Measurements from ENCODE around the gene ZFR2.
A peak's percentile ranks its signal among the peaks of the same experiment; 100 is the strongest.

The ZFR2 gene

DNA sequence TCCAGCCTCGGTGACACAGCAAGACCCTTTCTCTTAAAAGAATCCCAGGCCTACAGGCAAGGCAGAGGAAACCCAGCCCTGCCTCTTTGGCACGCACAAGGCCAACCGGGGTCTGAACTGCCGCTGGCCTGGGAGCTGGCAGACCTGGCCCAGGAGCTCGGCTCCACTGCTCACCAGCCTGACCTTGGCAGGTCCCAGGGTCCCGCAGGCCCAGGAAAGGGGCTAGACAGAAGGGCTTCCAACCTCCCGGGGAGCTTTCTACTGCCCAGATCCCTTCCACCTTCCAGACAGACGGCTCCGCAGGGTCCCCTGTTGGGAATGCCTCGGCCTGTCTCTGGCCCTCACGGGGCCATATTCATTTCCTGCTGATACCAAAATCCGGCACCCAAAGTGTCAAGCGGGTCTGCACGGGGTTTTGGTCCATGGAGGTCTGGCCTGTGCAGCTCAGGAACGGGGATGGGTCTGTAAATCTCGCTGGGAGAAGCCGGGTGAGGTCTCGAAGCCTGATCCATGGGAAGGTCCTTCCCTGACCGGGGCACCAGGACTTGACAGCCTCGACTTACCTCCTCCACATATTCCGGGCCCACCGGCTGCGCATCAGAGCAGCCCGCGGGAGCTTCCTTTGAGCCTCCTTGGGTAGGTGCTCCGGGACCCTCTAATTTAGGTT, 46.0 kb downstream of the ZFR2 start:
- TF ChIP-seq, protein P1, sequence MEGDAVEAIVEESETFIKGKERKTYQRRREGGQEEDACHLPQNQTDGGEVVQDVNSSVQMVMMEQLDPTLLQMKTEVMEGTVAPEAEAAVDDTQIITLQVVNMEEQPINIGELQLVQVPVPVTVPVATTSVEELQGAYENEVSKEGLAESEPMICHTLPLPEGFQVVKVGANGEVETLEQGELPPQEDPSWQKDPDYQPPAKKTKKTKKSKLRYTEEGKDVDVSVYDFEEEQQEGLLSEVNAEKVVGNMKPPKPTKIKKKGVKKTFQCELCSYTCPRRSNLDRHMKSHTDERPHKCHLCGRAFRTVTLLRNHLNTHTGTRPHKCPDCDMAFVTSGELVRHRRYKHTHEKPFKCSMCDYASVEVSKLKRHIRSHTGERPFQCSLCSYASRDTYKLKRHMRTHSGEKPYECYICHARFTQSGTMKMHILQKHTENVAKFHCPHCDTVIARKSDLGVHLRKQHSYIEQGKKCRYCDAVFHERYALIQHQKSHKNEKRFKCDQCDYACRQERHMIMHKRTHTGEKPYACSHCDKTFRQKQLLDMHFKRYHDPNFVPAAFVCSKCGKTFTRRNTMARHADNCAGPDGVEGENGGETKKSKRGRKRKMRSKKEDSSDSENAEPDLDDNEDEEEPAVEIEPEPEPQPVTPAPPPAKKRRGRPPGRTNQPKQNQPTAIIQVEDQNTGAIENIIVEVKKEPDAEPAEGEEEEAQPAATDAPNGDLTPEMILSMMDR (conservative IDR thresholded peaks at IDR 0.05; ENCODE audit: low read depth, low read length), result no peak
- no peak for DNase-seq (ENCODE audit: low read depth)
- no peak overlapping the region for H3K4me3 ChIP-seq (ENCODE audit: low read length)

DNA sequence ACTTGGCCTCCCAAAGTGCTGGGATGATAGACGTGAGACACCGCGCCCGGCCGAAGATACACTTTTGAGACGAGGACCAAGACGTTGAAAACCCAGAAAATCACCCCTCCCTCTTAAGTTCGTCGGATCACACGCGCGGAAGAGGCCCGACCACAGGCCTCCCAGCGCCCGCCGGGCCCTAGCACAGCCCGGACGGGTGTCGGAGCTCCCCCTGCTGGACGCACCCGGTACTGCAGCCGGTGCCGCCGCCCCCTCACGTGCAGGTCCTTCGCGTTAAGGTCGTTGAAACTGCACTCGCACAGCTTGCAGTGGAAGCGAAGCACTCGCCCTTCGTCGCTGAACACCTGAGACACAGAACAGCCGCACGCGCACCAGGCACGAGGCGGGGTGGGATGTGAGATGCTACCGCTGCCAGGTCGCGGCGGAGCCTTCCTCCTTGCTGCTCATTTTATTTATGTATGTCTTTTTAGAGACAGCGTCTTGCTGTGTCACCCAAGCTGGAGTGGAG, 46.9 kb downstream of the ZFR2 start:
- H3K4me3 ChIP-seq (ENCODE audit: low read length), result no peak overlapping the region
- no peak for DNase-seq (ENCODE audit: low read depth)
- TF ChIP-seq, protein P1 (conservative IDR thresholded peaks at IDR 0.05; ENCODE audit: low read depth, low read length), result peak; percentile 92

DNA sequence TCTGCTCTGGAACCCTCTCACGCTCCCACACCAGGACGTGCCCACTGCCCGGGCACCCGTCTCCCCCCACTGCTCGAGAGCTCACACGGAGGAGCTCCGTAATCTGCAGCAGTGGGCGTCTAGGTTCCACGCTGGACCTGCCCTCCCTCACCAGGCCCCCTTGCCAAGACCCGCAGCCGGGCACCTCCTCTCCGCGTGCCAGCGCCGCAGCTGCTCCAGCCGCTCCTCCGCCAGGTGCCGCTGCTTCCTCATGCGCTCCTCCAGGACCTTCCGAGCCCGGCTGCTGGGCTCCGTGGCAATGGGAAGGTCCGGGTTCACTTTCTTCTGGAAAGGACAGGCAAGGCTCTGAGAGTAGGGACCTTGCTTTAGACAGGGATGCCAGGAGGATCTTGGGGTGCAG, 47.7 kb downstream of the ZFR2 start:
- TF ChIP-seq, protein P1 (conservative IDR thresholded peaks at IDR 0.05; ENCODE audit: low read depth, low read length), result no peak
- H3K4me3 ChIP-seq (ENCODE audit: low read length), result no peak overlapping the region
- no peak for DNase-seq (ENCODE audit: low read depth)

DNA sequence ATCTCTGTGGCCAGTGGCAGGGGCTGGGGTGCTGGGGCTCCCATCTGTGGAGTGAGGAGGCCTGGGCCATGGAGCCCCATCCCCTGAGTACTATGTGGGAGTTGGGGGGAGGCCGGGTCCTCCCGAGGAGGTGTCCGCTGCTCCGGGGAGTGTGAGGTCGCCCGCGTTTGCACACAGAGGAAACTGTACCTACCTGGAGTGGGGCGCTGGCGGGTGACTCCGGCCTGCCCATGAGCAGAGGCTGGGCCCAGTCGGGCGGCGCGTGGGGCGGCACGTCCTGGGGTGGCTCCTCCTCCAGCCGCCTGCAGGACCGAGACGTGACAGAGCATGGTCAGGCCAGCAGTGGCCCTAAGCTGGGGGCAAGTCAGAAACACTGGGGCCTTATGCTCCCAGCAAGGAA, 48.8 kb downstream of the ZFR2 start:
- TF ChIP-seq, protein P1 (conservative IDR thresholded peaks at IDR 0.05; ENCODE audit: low read depth, low read length), result no peak
- DNase-seq (ENCODE audit: low read depth), result no peak
- no peak overlapping the region for H3K4me3 ChIP-seq (ENCODE audit: low read length)

DNA sequence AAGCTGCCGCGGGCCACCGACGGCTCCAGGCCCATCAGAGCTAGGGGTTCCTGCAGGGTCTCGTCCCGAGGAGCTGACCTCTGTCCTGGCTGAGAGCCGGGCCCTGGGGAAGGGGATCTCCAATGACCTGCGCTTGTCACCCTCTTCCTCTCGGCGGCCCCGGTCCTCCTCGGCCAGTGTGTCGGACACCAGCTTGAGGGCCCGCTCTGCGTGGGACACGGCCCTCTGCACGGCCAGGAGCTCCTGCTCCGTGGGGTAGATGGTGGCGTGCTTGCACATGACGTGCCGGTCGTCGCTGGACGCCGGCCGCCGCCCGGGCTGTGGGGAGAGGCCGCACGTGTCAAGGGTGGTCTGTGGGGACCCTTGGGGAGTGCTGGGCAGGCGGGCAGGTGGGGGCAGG, 49.9 kb downstream of the ZFR2 start:
- no peak for DNase-seq (ENCODE audit: low read depth)
- TF ChIP-seq, protein P1 (conservative IDR thresholded peaks at IDR 0.05; ENCODE audit: low read depth, low read length), result no peak
- no peak overlapping the region for H3K4me3 ChIP-seq (ENCODE audit: low read length)

DNA sequence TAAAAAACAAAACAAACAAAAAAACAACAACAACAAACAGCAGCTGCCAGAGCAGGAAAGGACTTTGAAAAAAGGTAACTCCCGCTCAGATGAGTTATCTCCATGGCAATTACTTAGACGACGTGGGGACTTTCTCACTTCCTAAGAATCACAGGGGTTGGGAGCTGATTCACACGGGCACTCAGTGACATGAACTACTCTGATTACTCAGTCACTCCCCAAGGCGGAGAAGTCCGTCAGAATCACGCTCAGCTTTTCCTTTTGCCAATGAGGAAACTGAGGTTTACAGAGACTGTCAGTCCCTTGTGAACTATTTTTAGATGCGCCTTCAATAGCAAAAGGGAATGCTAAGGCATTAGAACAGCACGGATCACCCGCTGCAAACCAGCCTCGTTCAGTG, 50.4 kb downstream of the ZFR2 start:
- no peak overlapping the region for H3K4me3 ChIP-seq (ENCODE audit: low read length)
- no peak for DNase-seq (ENCODE audit: low read depth)
- TF ChIP-seq, protein P1 (conservative IDR thresholded peaks at IDR 0.05; ENCODE audit: low read depth, low read length), result no peak

DNA sequence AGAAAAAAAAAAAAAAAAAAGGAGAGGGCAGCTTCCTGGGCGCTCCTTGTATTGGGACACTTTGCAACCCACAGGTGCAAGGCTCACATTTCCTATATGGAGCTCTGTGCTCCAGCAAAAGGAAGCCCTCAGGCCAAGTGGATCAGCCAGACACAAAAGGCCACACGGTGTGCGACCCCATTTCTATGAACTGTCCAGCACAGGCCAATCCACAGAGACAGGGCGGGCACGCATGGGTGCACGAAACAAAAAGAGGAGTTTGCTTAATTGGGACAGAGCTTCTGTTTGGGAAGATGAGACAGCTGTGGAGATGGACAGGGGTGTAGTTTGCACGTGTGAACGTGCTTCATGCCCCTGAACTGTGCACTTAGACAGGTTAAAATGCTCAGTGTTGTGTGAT, 51.1 kb downstream of the ZFR2 start:
- TF ChIP-seq, protein P1 (conservative IDR thresholded peaks at IDR 0.05; ENCODE audit: low read depth, low read length), result no peak
- DNase-seq (ENCODE audit: low read depth), result no peak
- H3K4me3 ChIP-seq (ENCODE audit: low read length), result no peak overlapping the region
